Neuronal stem cell (in vitro differentiated cells): ENCODE data around the gene ATP5MG.

ENCODE experiments used
- DNase-seq: peaks from one replicate; pipeline ENCODE4 v3.0.0-alpha.2; 2013; ENCODE audit warnings: low spot score
- H2AFZ ChIP-seq: one replicate; pipeline ENCODE4 v1.6.1; 2013; ENCODE audit warnings: mild to moderate bottlenecking, low read length, inconsistent platforms
- H2AK5ac ChIP-seq: 2 replicates; pipeline ENCODE4 v1.6.1; 2013; ENCODE audit warnings: low read depth, mild to moderate bottlenecking, inconsistent platforms, low read length, moderate library complexity, mixed read lengths
- H2BK120ac ChIP-seq: 2 replicates; pipeline ENCODE4 v1.6.1; 2013; ENCODE audit warnings: low read depth, mild to moderate bottlenecking, inconsistent platforms, low read length, moderate library complexity, mixed read lengths
- H2BK12ac ChIP-seq: one replicate; pipeline ENCODE4 v1.6.1; 2013; ENCODE audit warnings: low read length, inconsistent platforms
- H2BK15ac ChIP-seq: 2 replicates; pipeline ENCODE4 v1.6.1; 2013; ENCODE audit warnings: mild to moderate bottlenecking, low read length, inconsistent platforms, mixed read lengths
- H2BK5ac ChIP-seq: one replicate; pipeline ENCODE4 v1.6.1; 2013; ENCODE audit warnings: inconsistent platforms, mild to moderate bottlenecking, low read length, moderate library complexity
- H3K14ac ChIP-seq: one replicate; pipeline ENCODE4 v1.6.1; 2013; ENCODE audit warnings: low read length, inconsistent platforms
- H3K18ac ChIP-seq: 2 replicates; pipeline ENCODE4 v1.6.1; 2013; ENCODE audit warnings: low read length, inconsistent platforms
- H3K23ac ChIP-seq: 2 replicates; pipeline ENCODE4 v1.6.1; 2013; ENCODE audit warnings: low read depth, mild to moderate bottlenecking, mixed read lengths, low read length, inconsistent platforms; ENCODE audit not compliant: poor library complexity
- H3K27ac ChIP-seq: replicated peaks from 3 replicates; pipeline ENCODE4 v1.5.1; 2013; ENCODE audit warnings: low read length, inconsistent platforms
- H3K27me3 ChIP-seq, 3 experiments: 2 replicates each; pipeline ENCODE4 v1.6.1; 2013; ENCODE audit warnings: low read length in 3 of 3, mild to moderate bottlenecking in 2 of 3, inconsistent platforms in 1 of 3, low read depth in 1 of 3, mixed read lengths in 1 of 3, moderate library complexity in 1 of 3; ENCODE audit not compliant: control insufficient read depth in 3 of 3, insufficient read depth in 3 of 3
- H3K36me3 ChIP-seq, 2 donors: replicated peaks in 1 of 2; 2 replicates each; pipeline ENCODE4 v1.6.1; 2013; ENCODE audit warnings: low read length in 2 of 2; ENCODE audit not compliant: control insufficient read depth in 2 of 2, insufficient read depth in 2 of 2
- H3K4ac ChIP-seq: 2 replicates; pipeline ENCODE4 v1.6.1; 2013; ENCODE audit warnings: inconsistent platforms, mild to moderate bottlenecking, low read length, moderate library complexity
- H3K4me1 ChIP-seq, 2 donors: 1 replicate in 1 of 2; 2 replicates in 1 of 2; pipeline ENCODE4 v1.6.1; 2013; ENCODE audit warnings: low read length in 2 of 2, low read depth in 1 of 2; ENCODE audit not compliant: control insufficient read depth in 2 of 2, insufficient read depth in 1 of 2
- H3K4me2 ChIP-seq: one replicate; pipeline ENCODE4 v1.6.1; 2013; ENCODE audit warnings: mild to moderate bottlenecking, low read length, inconsistent platforms; ENCODE audit not compliant: insufficient read depth, poor library complexity, severe bottlenecking
- H3K4me3 ChIP-seq, 2 donors: 2 replicates each; pipeline ENCODE4 v1.5.1; 2013; ENCODE audit warnings: low read length in 2 of 2, mild to moderate bottlenecking in 2 of 2, inconsistent platforms in 1 of 2, moderate library complexity in 1 of 2
- H3K79me1 ChIP-seq: one replicate; pipeline ENCODE4 v1.6.1; 2013; ENCODE audit warnings: low read depth, mild to moderate bottlenecking, inconsistent platforms, low read length, moderate library complexity
- H3K9ac ChIP-seq: one replicate; pipeline ENCODE4 v1.6.1; 2013; ENCODE audit warnings: mild to moderate bottlenecking, low read depth, low read length, inconsistent platforms; ENCODE audit not compliant: poor library complexity
- H3K9me3 ChIP-seq, 2 donors: replicated peaks in 1 of 2; 2 replicates each; pipeline versions ENCODE3 to v1.6.1; 2013; ENCODE audit warnings: low read length in 2 of 2, mild to moderate bottlenecking in 2 of 2, inconsistent platforms in 1 of 2, low read depth in 1 of 2, mixed read lengths in 1 of 2, moderate library complexity in 1 of 2; ENCODE audit not compliant: control insufficient read depth in 2 of 2, insufficient read depth in 1 of 2
- H4K8ac ChIP-seq: one replicate; pipeline ENCODE4 v1.6.1; 2013; ENCODE audit warnings: low read depth, mild to moderate bottlenecking, inconsistent platforms, low read length, moderate library complexity
- H4K91ac ChIP-seq: one replicate; pipeline ENCODE4 v1.6.1; 2013; ENCODE audit warnings: low read length, low read depth, mild to moderate bottlenecking, inconsistent platforms; ENCODE audit not compliant: poor library complexity
- WGBS, 2 donors: extraction: QIAGEN DNeasy Blood & Tissue Kit; methylation state at CpG; one replicate each; pipeline ENCODE4 v1.1.7; 2013; ENCODE audit warnings: missing lambda C conversion rate in 2 of 2, mixed read lengths in 1 of 2; ENCODE audit not compliant: insufficient read length in 2 of 2, insufficient replicate concordance in 1 of 2; ENCODE audit errors: extremely low coverage in 2 of 2; 5-methylcytosine and 5-hydroxymethylcytosine counted together

Gene ATP5MG

DNA sequence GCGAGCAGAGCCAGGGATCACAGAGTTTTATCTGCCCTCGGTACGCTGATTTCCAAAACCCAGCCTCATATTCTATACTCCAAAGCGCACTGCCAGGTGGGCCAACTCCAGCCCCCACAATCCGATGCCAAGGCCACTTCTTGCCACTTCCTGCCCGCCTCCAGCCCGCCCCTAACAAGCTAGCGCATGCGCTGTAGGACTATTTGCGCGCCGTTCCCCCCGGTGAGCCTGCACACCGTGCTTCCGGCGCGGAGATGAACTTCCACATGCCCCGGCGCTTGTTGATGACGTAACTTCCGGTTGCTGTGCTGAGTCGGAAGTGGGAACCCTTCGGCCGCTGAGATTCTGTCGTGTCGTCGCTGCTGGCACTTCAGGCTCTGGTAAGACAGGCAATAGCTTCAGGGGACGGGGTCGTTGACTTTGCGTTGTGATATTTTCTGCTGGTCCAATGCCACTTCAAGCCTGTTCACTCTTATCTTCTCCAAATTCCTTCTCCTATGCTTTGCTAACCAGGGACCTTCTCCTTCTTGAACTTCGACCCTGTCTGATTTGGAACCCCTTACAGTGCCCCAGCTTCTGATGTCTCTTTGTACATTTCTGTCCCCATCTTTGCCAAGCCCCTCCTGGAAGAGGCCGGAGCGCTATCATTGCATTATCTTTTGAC is 42.0 kb upstream of the ATP5MG start, which contains the start of gene UBE4A:
UBE4A (plus strand) TSS at position 306 of the 664 bp plus-strand sequence. CDS start 5,481 bp downstream, outside the sequence.
- Histone ChIP-seq H2AK5ac (no peak within 1 kb of the TSS), H3K14ac (no peak within 1 kb of the TSS), H2BK5ac (no peak within 1 kb of the TSS), H3K4ac (no peak within 1 kb of the TSS), H2BK120ac (no peak within 1 kb of the TSS), H3K27ac (no peak within 1 kb of the TSS), H3K4me1 (peaks cover 2 to 5% of the 10 kb centered on the region in 2 donors), H2BK15ac (no peak within 1 kb of the TSS), H3K9ac (peak within 1 kb of the TSS; percentile 82), H4K91ac (no peak within 1 kb of the TSS), H3K79me1 (no peaks in the 10 kb centered on the region), H4K8ac (peak within 1 kb of the TSS; percentile 45), H3K23ac (no peak within 1 kb of the TSS), H2BK12ac (no peak within 1 kb of the TSS), H3K9me3 (peaks cover 0 to 2% of the 10 kb centered on the region in 2 donors), H3K4me2 (peak within 1 kb of the TSS; percentile 39), H3K18ac (peak within 1 kb of the TSS; percentile 62), H2AFZ (peak within 1 kb of the TSS; percentile 87), H3K4me3 (peak within 1 kb of the TSS; percentile 74 to 87), H3K36me3 (no peaks in the 10 kb centered on the region), H3K27me3 (no peaks in the 10 kb centered on the region)
- peak; percentile 89 for DNase-seq
- no CpG with 5 or more reads among the region's 33 CpGs for WGBS, 2 donors

DNA sequence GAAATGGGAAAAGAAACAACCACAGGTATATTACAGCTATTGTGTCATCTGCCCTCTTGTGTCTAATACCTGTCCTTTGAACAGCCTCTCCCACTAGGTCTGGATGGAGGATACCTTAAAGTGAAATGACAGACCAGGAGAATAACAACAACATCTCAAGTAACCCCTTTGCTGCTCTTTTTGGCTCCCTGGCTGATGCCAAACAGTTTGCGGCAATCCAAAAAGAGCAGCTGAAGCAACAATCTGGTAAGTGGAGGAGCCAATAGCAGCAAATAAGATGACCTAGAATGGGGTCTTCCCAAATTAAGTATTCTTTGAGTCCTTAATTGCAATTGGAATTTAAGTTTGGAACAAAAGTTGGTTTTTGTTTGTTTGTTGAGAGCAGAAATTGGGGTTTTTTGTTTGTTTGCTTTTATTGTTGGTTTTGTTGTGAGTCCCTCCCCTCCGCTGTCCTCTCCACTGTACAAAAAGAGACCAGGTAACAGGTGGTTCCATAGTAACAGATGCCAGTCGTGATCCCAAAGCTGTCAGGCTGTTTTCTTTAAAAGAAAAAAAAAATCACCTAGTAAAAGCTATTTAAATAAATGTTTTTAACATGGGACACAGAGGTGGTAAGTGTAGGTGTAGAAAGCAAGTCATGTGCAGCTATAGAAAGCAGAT is 36.3 kb upstream of the ATP5MG start:
- WGBS, 2 donors: no CpG with 5 or more reads among the region's 3 CpGs
- peaks cover 2 to 45% of the 10 kb centered on the region in 2 donors for H3K36me3 ChIP-seq

DNA sequence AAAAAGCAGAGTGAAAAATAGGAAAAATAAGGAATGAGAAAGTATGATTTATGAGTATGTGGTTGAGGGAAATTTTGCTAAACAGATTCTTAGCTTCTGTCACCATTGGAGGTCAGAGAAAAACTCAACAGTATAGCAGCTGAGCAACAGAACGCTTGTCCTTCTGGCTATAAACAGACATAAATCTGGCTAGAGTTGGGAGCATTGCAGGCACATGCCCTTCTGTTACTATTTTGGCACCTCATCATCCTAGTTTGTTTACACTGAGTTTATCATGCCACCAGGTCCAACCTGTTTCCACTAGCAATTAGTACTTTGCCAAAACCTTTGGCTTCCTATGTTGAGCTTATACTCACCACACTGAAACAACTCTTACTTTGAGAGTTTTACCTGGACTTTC is 35.1 kb upstream of the ATP5MG start:
- DNase-seq: no peak
- Histone ChIP-seq H3K4me2 (no peak overlapping the region), H3K4me3 (no peak overlapping the region), H3K23ac (no peak overlapping the region), H3K27me3 (no peaks in the 10 kb centered on the region), H2BK15ac (no peak overlapping the region), H3K27ac (no peak overlapping the region), H2BK5ac (no peak overlapping the region), H3K9ac (no peak overlapping the region), H2AK5ac (no peak overlapping the region), H3K4me1 (no peaks in the 10 kb centered on the region), H3K4ac (no peak overlapping the region), H3K18ac (no peak overlapping the region), H3K14ac (no peak overlapping the region), H2BK120ac (no peak overlapping the region), H2AFZ (no peak overlapping the region), H4K8ac (no peak overlapping the region), H3K36me3 (peaks cover 5 to 56% of the 10 kb centered on the region in 2 donors), H2BK12ac (no peak overlapping the region), H4K91ac (no peak overlapping the region), H3K79me1 (no peaks in the 10 kb centered on the region), H3K9me3 (no peaks in the 10 kb centered on the region)
- no CpG with 5 or more reads among the region's 1 CpG for WGBS, 2 donors

More for the DNA sequence above, 36.3 kb upstream of the ATP5MG start:
- Histone ChIP-seq H3K27me3 (no peaks in the 10 kb centered on the region), H3K27ac (no peak overlapping the region), H3K4me1 (peaks cover 2% of the 10 kb centered on the region in 2 donors), H3K18ac (no peak overlapping the region), H4K8ac (no peak overlapping the region), H3K4me3 (no peak overlapping the region), H3K9me3 (no peaks in the 10 kb centered on the region), H2AFZ (no peak overlapping the region), H2BK15ac (no peak overlapping the region), H2BK120ac (no peak overlapping the region), H4K91ac (no peak overlapping the region), H2BK12ac (no peak overlapping the region), H3K23ac (no peak overlapping the region), H3K79me1 (no peaks in the 10 kb centered on the region), H3K9ac (no peak overlapping the region), H3K4ac (no peak overlapping the region), H2AK5ac (no peak overlapping the region), H2BK5ac (no peak overlapping the region), H3K14ac (no peak overlapping the region), H3K4me2 (no peak overlapping the region)
- DNase-seq: no peak

- WGBS, 2 donors: no CpG with 5 or more reads among the region's 4 CpGs
- Histone ChIP-seq H4K91ac (no peak overlapping the region), H3K4ac (no peak overlapping the region), H4K8ac (no peak overlapping the region), H3K14ac (no peak overlapping the region), H2AFZ (no peak overlapping the region), H3K9ac (no peak overlapping the region), H2BK120ac (no peak overlapping the region), H3K27me3 (no peaks in the 10 kb centered on the region), H3K4me2 (no peak overlapping the region), H3K18ac (no peak overlapping the region), H2BK15ac (no peak overlapping the region), H3K4me3 (no peak overlapping the region), H3K4me1 (no peaks in the 10 kb centered on the region), H3K23ac (no peak overlapping the region), H3K27ac (no peak overlapping the region), H2BK5ac (no peak overlapping the region), H3K79me1 (no peaks in the 10 kb centered on the region), H3K9me3 (no peaks in the 10 kb centered on the region), H2AK5ac (no peak overlapping the region), H2BK12ac (no peak overlapping the region), H3K36me3 (peaks cover 15 to 86% of the 10 kb centered on the region in 2 donors)
- DNase-seq: no peak
These were observed 30.6 kb upstream of the ATP5MG start for GRCh38 chr11:118370774-118371173.
